Activated gamma-delta T cell treated with Interleukin-2 at 50 U/mL for 16 hours (primary cell): ENCODE data around the gene ADCY7.

Source experiments
- DNase-seq: peaks from one replicate; pipeline ENCODE4 v3.0.0-alpha.2; 2020

Gene ADCY7

GRCh38 chr16:50251375-50252081, 14.8 kb upstream of the ADCY7 start:
- no peak for DNase-seq

- no peak for DNase-seq
Observed at GRCh38 chr16:50252082-50252611, 14.2 kb upstream of the ADCY7 start.

DNA sequence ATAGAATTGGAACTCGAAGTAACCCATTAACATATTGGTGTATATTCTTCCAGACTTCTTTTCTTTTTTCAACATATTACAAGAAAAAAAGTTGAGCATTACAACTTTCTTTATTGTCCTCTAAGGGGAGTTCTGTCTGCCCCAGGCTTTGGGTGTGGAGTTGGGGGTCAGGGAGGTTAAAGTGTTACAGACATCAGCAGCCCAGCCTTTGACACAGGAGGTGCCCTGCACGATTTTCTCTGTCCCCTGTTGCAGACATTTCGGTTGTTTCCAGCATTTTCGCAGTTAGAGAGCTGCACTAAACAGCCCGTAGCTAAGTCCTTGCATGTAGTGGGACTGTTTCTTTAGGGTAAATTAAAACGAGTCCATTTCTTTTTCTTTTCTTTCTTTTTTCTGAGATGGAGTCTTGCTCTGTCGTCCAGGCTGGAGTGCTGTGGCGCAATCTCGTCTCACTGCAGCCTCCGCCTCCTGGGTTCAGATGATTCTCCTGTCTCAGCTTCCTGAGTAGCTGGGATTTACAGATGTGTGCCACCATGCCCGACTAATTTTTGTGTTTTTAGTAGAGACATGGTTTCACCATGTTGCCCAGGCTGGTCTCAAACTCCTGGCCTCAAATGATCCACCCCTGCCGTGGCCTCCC, 13.4 kb upstream of the ADCY7 start:
- DNase-seq: no peak

DNA sequence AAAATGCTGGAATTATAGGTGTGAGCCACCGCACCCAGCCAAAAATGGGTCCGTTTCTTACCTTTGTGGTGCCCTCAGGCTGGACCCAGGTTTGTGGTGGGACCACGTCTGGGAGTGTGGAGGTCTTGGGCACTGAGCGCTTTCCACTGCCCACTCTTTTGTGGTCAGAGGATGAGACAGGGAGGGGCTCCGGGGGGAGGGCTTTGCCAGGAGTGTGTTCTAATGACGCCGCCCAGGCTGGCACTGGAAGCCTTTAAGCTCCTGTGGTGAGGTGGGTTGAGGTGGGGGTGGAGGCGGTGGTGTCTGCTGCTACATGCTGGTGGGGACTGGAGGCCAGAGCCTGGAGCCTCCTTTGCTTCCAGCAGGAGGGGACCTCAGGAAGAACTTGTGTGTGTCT, 12.8 kb upstream of the ADCY7 start:
- DNase-seq: no peak

DNA sequence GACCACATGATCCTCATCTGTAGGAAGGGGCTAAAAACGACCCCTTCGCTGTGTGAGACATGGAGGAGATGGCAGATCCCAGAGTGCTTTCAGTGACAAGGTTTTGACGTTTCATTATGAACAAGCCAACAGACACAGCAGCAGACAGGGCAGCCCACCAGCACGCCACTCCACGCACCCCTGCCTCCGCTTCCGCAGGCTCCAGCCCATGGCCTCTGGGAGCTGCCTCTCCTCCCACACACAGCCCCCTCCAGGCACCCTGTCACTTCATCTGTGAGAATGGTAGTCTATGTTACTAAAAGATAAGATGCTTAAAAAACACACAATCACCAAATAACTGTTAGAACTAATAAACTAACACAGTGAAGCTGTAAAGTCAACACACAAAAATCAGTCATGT, 12.3 kb upstream of the ADCY7 start:
- no peak for DNase-seq

DNA sequence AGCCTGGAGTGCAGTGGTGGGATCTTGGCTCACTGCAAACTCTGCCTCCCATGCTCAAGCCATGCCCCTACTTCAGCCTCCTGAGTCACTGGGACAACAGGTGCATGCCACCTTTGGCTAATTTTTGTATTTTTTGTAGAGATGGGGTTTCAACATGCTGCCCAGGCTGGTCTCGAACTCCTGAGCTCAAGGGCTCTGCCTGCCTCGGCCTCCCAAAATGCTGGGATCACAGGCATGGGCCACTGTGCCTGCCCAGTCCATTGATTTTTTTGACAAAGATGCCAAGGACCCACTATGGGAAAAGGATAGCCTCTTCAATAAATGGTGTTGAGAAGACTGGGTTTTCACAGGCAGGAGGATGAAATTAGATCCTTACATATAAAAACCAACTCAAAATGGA, 10.8 kb upstream of the ADCY7 start:
- no peak for DNase-seq

DNA sequence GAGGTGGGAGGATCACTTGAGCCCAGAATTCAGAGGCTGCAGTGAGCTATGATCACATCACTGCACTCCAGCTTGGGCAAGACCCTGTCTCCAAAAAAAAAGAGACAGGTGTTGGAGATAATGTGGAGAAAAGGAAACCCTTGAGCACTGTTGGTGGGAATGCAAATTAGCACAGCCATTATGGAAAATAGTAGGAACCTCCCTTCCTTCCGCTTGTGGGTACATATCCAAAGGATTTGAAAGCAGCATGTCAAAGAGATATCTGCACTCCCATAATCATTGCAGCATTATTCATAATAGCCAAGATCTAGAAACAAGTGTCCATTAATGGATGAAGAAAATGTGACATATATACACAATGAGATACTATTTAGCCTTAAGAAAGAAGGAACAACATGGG, 9.7 kb upstream of the ADCY7 start:
- DNase-seq: no peak

- DNase-seq: no peak
Observed at GRCh38 chr16:50257876-50258275, 8.5 kb upstream of the ADCY7 start.

- no peak for DNase-seq
Observed at GRCh38 chr16:50259334-50260205, 6.8 kb upstream of the ADCY7 start.

GRCh38 chr16:50260206-50261159, 5.9 kb upstream of the ADCY7 start:
- DNase-seq: no peak

- DNase-seq: no peak
Observed at GRCh38 chr16:50261160-50261706, 5.1 kb upstream of the ADCY7 start.

- no peak for DNase-seq
Observed at GRCh38 chr16:50261707-50262235, 4.6 kb upstream of the ADCY7 start.

GRCh38 chr16:50263060-50263909, 3.1 kb upstream of the ADCY7 start:
- DNase-seq: no peak

DNA sequence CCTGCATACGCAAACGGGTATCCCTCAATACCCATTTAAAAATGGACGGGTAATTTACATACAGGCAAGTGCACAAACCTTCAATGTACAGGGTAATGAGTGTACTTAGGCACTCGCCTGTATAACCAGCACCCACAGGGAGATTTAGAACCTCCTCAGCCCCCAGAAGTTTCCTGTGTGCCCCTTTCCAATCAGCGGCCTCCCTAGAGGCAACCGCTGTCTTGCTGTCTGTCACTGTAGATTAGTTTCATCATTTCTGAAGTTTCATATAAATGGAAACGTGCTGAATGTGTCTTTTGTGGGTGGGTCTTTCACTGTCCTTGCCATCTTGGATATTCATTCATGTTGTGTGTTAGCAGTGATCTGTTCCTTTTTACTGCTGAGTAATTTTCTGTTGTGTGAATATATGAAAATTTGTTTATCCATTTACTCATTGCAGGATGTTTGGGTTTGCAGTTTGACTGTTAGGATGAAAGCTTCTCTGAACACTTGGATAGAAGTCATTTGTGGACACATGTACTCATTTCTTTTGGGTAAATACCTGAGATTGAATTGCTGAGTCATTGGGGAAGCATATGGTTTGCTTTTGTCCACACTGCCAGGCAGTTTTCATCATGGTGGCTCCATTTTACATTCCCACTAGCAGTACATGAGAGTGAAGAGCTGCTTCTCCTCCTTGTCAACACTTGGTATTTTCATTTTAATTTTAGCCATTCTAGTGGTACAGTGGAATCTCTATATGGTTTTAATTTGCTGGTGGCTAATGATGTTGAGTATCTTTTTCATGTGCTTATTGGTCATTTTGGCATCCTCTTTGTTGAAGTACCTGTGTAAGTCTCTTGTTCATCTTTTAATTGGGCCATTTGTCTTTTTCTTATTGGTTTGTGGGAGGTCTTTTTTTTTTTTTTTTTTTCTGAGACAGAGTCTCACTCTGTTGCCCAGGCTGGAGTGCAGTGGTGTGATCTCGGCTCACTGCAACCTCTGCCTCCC, 2.1 kb upstream of the ADCY7 start:
- no peak for DNase-seq

DNA sequence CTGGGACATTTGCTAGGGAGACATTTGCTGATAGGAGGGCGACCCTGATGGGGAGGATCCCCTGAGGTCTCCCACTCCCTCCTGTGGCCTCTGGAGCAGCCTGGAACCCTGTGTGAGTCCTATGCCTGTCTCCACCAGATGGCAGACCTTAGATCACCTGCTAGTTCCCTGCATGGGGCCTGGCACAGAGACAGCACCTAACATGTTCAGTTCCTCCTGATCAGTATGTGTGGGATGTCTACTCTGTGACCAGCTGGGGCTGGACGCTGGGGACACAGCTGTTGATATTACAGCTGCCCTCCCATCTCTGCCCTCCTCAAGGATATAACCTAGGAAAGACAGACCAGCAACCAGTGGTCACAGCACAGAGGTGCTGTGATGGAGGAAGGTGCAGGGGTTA, 1.1 kb upstream of the ADCY7 start:
- no peak for DNase-seq

GRCh38 chr16:50265716-50266336, 525 bp upstream of the ADCY7 start:
- DNase-seq: no peak

DNA sequence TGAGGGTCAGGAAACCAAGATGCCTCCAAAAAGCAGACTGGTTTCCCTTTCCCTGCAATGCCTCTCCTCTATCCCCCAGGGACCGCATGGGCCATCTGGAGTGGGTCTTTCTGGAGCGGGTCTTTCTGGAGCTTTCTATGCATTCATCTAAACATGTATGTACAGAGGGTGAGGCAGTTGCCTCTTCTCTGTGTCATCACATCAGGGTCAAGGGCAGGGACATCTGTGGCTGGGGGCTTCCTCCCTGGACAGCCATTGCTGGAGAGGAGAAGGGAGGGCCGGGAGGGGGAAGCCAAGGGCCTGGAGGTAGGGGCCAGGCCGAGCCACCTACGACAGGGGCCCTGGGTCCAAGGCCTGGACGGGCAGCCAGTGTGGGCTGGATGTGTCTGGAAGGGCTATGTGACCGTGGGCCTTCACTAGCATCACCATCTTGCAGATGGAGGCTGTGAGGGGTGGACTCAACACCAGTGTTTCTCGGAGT, 840 bp downstream of the ADCY7 start:
- no peak for DNase-seq

DNA sequence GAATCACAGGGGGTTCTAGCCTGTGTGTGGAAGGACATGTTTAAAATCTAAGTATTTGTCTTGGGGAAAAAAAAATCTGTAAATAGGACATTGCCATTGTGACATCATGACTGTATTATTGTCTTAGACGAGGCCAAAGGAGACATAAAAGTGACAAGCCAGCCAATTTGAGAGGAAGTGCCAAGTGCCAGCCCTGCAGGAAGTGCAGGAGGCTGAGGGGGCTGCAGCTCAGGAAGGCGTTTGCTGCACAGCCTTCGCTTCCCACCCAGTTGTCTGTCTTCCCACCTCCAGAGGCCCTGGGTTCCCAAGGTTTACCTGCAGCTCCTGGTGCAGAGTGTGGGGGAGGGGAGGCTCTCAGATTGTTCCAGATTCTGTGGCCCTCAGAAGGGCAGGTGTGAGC, 1.3 kb downstream of the ADCY7 start:
- peak; percentile 42 for DNase-seq

GRCh38 chr16:50268352-50268751, 2.0 kb downstream of the ADCY7 start:
- DNase-seq: no peak
